Thymus (tissue), 11 donors: ENCODE data around the gene MAD2L2. TPM values are rescaled to one million over a fixed set of nuclear protein-coding genes. Genes with fewer than 3 reads are reported as not detected.

ENCODE experiments used
- DNase-seq, 9 donors: peaks; one replicate each; pipeline ENCODE4 v3.0.0-alpha.2; 2013; ENCODE audit warnings: low spot score in 9 of 9, low read depth in 6 of 9, missing footprints in 1 of 9
- H3K27ac ChIP-seq, 2 donors: one replicate each; pipeline ENCODE4 v1.5.1; 2013; ENCODE audit warnings: control low read depth in 1 of 2, low read depth in 1 of 2, low read length in 1 of 2, mild to moderate bottlenecking in 1 of 2, moderate library complexity in 1 of 2
- H3K27me3 ChIP-seq, 2 donors: one replicate each; pipeline ENCODE4 v1.5.1; 2013; ENCODE audit warnings: low read length in 1 of 2; ENCODE audit not compliant: control insufficient read depth in 2 of 2, insufficient read depth in 1 of 2
- H3K36me3 ChIP-seq, 2 donors: one replicate each; pipeline ENCODE4 v1.5.1; 2013; ENCODE audit warnings: low read length in 1 of 2, mild to moderate bottlenecking in 1 of 2, moderate library complexity in 1 of 2; ENCODE audit not compliant: control insufficient read depth in 2 of 2, insufficient read depth in 2 of 2
- H3K4me1 ChIP-seq, 2 donors: one replicate each; pipeline ENCODE4 v1.5.1; 2013; ENCODE audit warnings: low read length in 2 of 2; ENCODE audit not compliant: control insufficient read depth in 2 of 2, insufficient read depth in 2 of 2
- H3K4me3 ChIP-seq, 2 donors: one replicate each; pipeline ENCODE4 v1.5.1; 2013; ENCODE audit warnings: low read length in 2 of 2, control low read depth in 1 of 2, mild to moderate bottlenecking in 1 of 2
- H3K9me3 ChIP-seq, 2 donors: one replicate each; pipeline ENCODE4 v1.5.1; 2013; ENCODE audit warnings: low read length in 1 of 2, mild to moderate bottlenecking in 1 of 2; ENCODE audit not compliant: control insufficient read depth in 2 of 2, insufficient read depth in 1 of 2
- WGBS: extraction: QIAGEN DNeasy Blood & Tissue Kit; methylation state at CpG from one replicate; pipeline ENCODE4 v1.1.7; 2013; 5-methylcytosine and 5-hydroxymethylcytosine counted together
- polyA plus RNA-seq: library from polyadenylated mRNA; stranded (reverse); fragments of 200-250 nt; gene quantifications from one replicate; pipeline ENCODE4 v1.2.3, GENCODE V29; 2013
- total RNA-seq: library from RNA; stranded (reverse); fragments of 120-200 nt; gene quantifications from one replicate; pipeline ENCODE4 v1.2.4, GENCODE V29; 2013
- donor health status: healthy.

Gene MAD2L2
- total and polyA plus RNA-seq, 2 donors: 49.6 to 61.6 TPM

DNA sequence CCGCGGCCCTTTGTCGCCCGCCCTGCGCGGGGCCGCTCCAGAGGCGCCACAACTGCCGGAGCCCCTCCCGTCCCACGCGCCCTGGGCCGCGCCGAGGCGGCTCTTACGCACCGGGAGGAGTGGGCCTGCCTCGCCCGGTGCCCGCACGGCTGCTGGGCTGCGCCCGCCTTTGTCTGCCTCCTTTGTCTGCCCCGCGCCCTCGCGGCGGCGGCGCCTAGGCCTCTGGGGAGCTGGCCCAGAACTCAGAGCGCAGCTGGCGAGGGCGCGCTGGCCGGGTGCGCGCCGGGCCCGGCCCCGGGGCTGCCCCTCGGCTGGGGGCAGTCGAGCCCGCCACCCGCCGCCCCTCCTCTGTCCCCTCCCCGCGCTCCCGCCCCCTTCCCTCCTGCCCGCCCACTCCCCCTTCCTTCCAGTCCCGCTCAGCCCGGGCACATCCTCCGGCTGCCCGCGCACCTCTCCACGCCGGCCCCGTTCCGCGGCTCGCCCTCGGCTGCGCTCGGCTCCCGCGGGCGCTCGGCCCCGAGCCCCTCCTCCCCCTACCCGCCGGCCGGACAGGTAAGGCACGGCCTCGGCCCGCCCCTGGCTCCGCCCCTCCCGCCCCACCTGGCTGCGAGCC, 10.5 kb upstream of the MAD2L2 start, which contains the start of gene DRAXIN:
Gene DRAXIN (plus strand): TSS at position 409 of the 613 bp plus-strand sequence. CDS start 14,549 bp downstream, outside the sequence.
- Histone ChIP-seq H3K27me3 (peaks cover 35 to 83% of the 10 kb centered on the region in 2 donors), H3K36me3 (no peaks in the 10 kb centered on the region), H3K9me3 (no peaks in the 10 kb centered on the region), H3K4me3 (peak within 1 kb of the TSS in 1 of 2 donors; percentile 29), H3K27ac (no peak within 1 kb of the TSS), H3K4me1 (peaks cover 4 to 7% of the 10 kb centered on the region in 2 donors)
- DNase-seq: peak in 1 of 9 donors; percentile 7
- WGBS: 2% methylated on average over 78 of the region's 78 CpGs

DNA sequence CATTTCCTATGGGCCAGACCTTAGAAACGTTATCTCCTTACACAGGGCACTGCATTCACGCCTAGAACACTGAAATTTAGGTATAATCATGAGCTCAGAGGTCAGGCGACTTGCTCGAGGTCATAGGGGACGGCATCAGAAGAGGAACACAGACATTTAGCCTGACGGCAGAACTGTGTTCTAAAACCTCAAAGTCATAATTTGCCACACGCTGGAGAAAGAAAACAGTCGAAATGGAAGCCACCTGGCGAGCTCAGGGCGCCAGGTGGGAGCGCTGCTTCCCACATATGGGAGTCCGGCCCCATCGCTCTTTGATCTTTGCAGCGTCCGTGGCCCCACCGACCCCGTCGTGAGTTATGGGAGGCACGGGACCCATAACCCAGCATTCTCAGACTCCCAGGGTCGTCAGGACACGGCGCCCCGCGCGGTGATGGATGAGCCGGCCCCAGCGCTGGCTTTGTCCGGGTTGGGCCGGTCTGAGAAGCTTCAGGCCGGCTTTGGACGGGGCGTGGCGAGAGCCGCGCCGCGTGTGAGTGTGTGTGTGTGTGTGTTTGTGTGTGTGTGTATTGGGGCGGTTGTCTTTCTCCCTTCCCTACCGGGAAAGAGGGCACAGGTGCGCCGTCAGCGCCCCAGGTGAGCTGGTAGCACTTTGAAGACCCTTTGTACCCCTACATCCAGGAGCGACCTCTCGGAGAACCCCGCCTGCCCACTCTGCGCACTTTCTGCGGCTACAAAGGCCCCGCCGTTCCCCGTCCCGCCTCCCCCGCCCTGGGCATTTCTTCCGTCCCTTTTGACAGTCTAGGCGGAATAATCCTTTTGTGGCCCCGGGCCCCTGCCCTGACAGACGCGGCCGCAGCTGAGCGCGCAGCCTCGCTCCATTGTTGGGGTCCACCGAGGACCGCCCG, 9.7 kb upstream of the MAD2L2 start:
- H3K27me3 ChIP-seq: peaks cover 35 to 81% of the 10 kb centered on the region in 2 donors
- peak overlapping the region in 1 of 2 donors; percentile 29 for H3K4me3 ChIP-seq
- no peak for DNase-seq
- H3K4me1 ChIP-seq: peaks cover 4 to 7% of the 10 kb centered on the region in 2 donors
- H3K36me3 ChIP-seq: no peaks in the 10 kb centered on the region
- WGBS: 3% methylated on average over 64 of the region's 64 CpGs
- H3K9me3 ChIP-seq: no peaks in the 10 kb centered on the region
- H3K27ac ChIP-seq: no peak overlapping the region

DNA sequence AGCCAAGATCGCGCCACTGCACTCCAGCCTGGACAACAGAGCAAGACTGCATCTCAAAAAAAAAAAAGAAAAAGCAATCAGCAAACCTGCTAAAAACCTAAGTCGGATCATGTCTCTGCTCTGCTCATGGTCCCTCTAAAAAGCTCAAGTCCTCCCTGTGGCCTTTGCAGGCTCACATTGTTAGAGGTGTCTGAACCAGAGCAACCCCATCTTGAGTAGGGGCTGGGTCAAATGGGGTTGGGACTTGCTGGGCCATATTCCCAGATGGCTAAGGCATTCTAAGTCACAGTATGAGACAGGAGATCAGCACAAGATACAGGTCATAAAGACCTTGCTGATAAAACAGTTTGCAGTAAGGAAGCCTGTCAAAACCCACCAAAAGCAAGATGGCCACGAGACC, 7.6 kb upstream of the MAD2L2 start:
- Histone ChIP-seq H3K27me3 (peaks cover 35 to 71% of the 10 kb centered on the region in 2 donors), H3K9me3 (no peaks in the 10 kb centered on the region), H3K4me1 (peaks cover 4 to 7% of the 10 kb centered on the region in 2 donors), H3K36me3 (no peaks in the 10 kb centered on the region), H3K27ac (no peak overlapping the region), H3K4me3 (no peak overlapping the region)
- 97% methylated on average over 4 of the region's 4 CpGs for WGBS
- DNase-seq: no peak

DNA sequence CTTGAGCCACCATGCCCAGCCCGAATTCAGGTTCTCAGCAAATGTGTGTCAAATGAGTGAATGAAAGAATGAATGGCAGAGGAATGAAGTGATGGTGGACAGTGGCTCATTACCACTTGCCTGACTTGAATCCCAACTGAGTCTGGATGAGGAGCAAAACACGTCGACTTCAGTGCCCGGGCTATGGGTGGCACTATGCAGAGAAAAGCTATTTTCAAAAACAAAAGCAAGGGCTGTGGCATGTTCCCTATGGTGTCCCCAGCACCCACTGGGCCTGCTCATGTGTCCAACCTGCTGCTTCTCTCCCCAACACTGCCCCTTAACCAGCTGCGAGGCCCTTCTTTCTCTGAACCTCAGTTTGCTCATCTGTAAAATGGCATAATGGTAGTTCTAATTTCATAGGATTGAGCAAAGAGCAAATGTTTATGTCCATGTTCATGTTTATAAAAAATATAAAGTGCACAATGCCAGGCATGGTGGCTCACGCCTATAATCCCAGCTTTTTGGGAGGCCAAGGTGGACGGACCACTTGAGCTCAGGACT, 4.3 kb upstream of the MAD2L2 start:
- WGBS: 94% methylated on average over 7 of the region's 7 CpGs
- DNase-seq: no peak
- H3K9me3 ChIP-seq: peaks cover 0 to 4% of the 10 kb centered on the region in 2 donors
- H3K4me1 ChIP-seq: peaks cover 8 to 15% of the 10 kb centered on the region in 2 donors
- no peak overlapping the region for H3K4me3 ChIP-seq
- H3K36me3 ChIP-seq: no peaks in the 10 kb centered on the region
- H3K27me3 ChIP-seq: peaks cover 9 to 44% of the 10 kb centered on the region in 2 donors
- H3K27ac ChIP-seq: no peak overlapping the region

DNA sequence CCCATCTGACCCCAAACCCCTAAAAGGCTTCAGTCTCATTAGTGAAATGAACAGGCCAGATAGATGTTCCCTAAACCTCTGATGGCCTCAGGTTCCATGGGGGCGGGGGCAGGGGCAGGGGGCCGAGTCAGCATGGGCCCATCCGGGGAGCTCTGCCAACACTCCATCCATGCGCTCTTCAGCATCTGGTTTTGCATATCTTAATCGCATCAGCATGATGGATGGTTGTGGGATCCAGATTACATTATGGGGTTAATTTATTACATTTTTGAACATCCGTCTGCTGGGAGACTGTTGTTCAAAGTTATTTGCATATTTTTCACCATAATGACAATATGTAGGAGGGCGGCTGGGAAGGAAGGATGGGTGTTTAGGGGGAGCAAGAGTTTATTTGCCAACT, 3.1 kb upstream of the MAD2L2 start:
- no peak overlapping the region for H3K27ac ChIP-seq
- H3K4me1 ChIP-seq: peaks cover 12 to 21% of the 10 kb centered on the region in 2 donors
- no peak overlapping the region for H3K4me3 ChIP-seq
- peaks cover 2 to 32% of the 10 kb centered on the region in 2 donors for H3K27me3 ChIP-seq
- DNase-seq: no peak
- no peaks in the 10 kb centered on the region for H3K36me3 ChIP-seq
- 89% methylated on average over 7 of the region's 7 CpGs for WGBS
- peaks cover 0 to 4% of the 10 kb centered on the region in 2 donors for H3K9me3 ChIP-seq

DNA sequence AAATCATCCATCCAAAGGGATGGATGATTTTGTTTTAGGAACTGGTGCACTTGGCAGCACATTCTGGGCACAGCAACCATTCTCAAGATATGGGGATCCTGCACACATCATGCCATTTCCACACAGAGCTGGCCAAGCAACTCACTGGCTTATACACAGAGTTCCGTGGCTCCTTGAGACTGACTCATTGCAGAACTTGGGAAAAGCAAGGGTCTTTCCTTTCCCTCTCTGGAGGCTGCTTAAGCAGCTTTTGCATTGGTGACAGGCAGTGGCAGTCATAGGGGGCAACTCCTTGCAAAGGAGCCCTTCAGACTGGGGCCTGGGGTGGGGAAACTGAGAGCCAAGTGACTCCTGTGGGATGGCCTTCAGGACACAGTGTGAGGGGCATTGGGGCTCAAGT, 1.9 kb upstream of the MAD2L2 start:
- Histone ChIP-seq H3K9me3 (peaks cover 0 to 4% of the 10 kb centered on the region in 2 donors), H3K4me1 (peaks cover 12 to 21% of the 10 kb centered on the region in 2 donors), H3K27me3 (peaks cover 2 to 21% of the 10 kb centered on the region in 2 donors), H3K4me3 (no peak overlapping the region), H3K36me3 (no peaks in the 10 kb centered on the region), H3K27ac (no peak overlapping the region)
- no peak for DNase-seq
- 96% methylated on average over 1 of the region's 1 CpG for WGBS

DNA sequence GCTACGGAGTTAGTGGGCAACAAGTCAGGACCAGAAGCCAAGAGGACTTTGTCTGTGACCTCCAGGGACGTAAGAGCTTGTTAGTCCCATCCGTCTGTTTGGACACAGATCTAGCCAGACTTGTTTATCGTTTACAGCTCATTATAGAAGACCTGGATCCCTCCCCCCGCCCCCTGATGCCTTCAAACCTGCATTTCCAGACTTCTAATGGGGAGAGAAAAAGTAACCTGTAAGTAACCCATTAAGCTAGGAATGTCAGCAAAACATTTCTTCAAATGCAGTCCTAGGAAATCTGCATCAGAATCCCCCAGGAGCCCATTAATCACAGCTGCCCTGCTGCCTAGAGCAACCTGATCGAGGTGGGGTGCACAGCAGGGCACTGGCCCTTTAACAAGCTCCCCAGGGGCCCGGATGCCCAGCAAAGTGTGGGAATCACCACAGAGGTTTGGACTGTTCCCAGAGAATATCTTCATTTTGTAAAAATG, 1.4 kb upstream of the MAD2L2 start:
- DNase-seq: no peak
- 79% methylated on average over 7 of the region's 7 CpGs for WGBS
- Histone ChIP-seq H3K4me1 (peaks cover 12 to 21% of the 10 kb centered on the region in 2 donors), H3K9me3 (peaks cover 0 to 4% of the 10 kb centered on the region in 2 donors), H3K36me3 (peaks cover under 1 to 2% of the 10 kb centered on the region in 2 donors), H3K27ac (peak overlapping the region in 1 of 2 donors; percentile 85), H3K27me3 (peaks cover 2 to 18% of the 10 kb centered on the region in 2 donors), H3K4me3 (peak overlapping the region in 1 of 2 donors; percentile 90)

DNA sequence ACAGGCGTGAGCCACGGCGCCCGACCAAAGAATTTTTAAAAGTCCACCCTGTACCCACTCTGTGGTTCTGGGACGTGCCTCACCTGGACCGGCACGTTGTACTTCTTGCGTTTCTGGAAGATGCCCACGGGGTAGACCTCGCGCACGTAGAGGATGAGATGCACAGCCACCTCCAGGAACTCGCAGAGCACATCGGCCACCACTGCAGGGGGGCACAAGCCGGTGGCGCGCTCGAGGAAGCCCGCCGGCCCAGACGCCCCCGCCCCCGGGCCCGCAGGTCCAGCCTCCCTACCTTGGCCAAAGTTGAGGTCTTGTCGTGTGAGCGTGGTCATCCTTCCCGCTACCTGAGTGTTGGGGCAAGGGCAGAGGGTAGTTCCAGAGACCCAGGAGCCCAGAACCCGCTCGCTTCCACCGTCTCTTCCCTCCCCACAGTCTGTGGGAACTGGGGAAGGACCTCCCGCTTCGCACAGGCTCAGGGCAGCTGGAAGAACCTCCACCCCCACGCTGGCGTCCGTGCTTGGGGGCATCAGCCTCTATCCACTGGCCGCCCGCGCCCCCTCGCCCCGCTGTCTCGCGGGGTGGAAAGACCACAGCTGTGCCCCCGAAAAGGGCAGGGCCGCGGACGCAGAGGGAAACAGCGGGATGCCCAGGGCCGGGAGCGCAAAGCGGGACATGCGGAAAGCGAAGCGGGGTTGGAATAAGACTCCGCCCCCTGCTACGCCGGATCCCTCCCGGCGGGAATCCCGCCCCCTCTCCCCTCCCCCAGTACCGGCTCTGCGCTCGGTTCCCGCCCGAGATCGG, 478 bp downstream of the MAD2L2 start:
- Histone ChIP-seq H3K4me3 (peak overlapping the region; percentile 90 to 91), H3K9me3 (peaks cover 0 to 4% of the 10 kb centered on the region in 2 donors), H3K27ac (peak overlapping the region; percentile 60 to 96), H3K36me3 (peaks cover 11 to 18% of the 10 kb centered on the region in 2 donors), H3K27me3 (peaks cover 0 to 11% of the 10 kb centered on the region in 2 donors), H3K4me1 (peaks cover 12 to 21% of the 10 kb centered on the region in 2 donors)
- peak in 2 of 9 donors; percentile 27 to 48 for DNase-seq
- WGBS: 14% methylated on average over 65 of the region's 65 CpGs
